H9 (cell line): Measurements from ENCODE around the gene RPL38. TPM values are rescaled to one million over a fixed set of nuclear protein-coding genes. Genes with fewer than 3 reads are reported as not detected.

Experiments
- DNase-seq: peaks from one replicate; pipeline ENCODE4 v3.0.0-alpha.2; 2017
- H2AFZ ChIP-seq: one replicate; pipeline ENCODE4 v1.6.1; 2013; ENCODE audit warnings: mild to moderate bottlenecking, low read length, control low read depth, moderate library complexity
- H2AK5ac ChIP-seq: 2 replicates; pipeline ENCODE4 v1.6.1; 2013; ENCODE audit warnings: low read length, control low read depth, mixed read lengths; ENCODE audit not compliant: insufficient read length
- H2BK120ac ChIP-seq: one replicate; pipeline ENCODE4 v1.6.1; 2013; ENCODE audit warnings: low read depth, mild to moderate bottlenecking, low read length, control low read depth, inconsistent platforms; ENCODE audit not compliant: poor library complexity, severe bottlenecking
- H2BK12ac ChIP-seq: 2 replicates; pipeline ENCODE4 v1.6.1; 2013; ENCODE audit warnings: low read length, control low read depth, mixed read lengths, low read depth; ENCODE audit not compliant: insufficient read length
- H2BK15ac ChIP-seq: 2 replicates; pipeline ENCODE4 v1.6.1; 2013; ENCODE audit warnings: low read depth, low read length, control low read depth
- H2BK20ac ChIP-seq: one replicate; pipeline ENCODE4 v1.6.1; 2013; ENCODE audit warnings: low read depth, mild to moderate bottlenecking, low read length, control low read depth, inconsistent platforms; ENCODE audit not compliant: poor library complexity, severe bottlenecking
- H2BK5ac ChIP-seq: 2 replicates; pipeline ENCODE4 v1.6.1; 2013; ENCODE audit warnings: low read length, control low read depth, mixed read lengths; ENCODE audit not compliant: insufficient read length
- H3K14ac ChIP-seq: 2 replicates; pipeline ENCODE4 v1.6.1; 2013; ENCODE audit warnings: low read length, control low read depth; ENCODE audit not compliant: insufficient read depth
- H3K18ac ChIP-seq: 2 replicates; pipeline ENCODE4 v1.6.1; 2013; ENCODE audit warnings: low read depth, mild to moderate bottlenecking, mixed read lengths, low read length, control low read depth; ENCODE audit not compliant: insufficient read length
- H3K23ac ChIP-seq: 2 replicates; pipeline ENCODE4 v1.6.1; 2013; ENCODE audit warnings: low read length, control low read depth, mixed read lengths, low read depth; ENCODE audit not compliant: insufficient read length
- H3K23me2 ChIP-seq: 2 replicates; pipeline ENCODE4 v1.6.1; 2013; ENCODE audit warnings: low read depth, mild to moderate bottlenecking, mixed read lengths, low read length, control low read depth; ENCODE audit not compliant: insufficient read length, poor library complexity, severe bottlenecking
- H3K27ac ChIP-seq: 2 replicates; pipeline ENCODE4 v1.5.1; 2013; ENCODE audit warnings: low read length, control low read depth, mixed read lengths, low read depth; ENCODE audit not compliant: insufficient read length
- H3K27me3 ChIP-seq: 2 replicates; pipeline ENCODE4 v1.6.1; 2013; ENCODE audit warnings: low read length, control low read depth, inconsistent platforms; ENCODE audit not compliant: insufficient read depth
- H3K4ac ChIP-seq: 2 replicates; pipeline ENCODE4 v1.6.1; 2013; ENCODE audit warnings: low read depth, mild to moderate bottlenecking, control low read depth, inconsistent platforms, low read length, moderate library complexity
- H3K4me1 ChIP-seq: 2 replicates; pipeline ENCODE4 v1.6.1; 2013; ENCODE audit warnings: low read length, control low read depth, inconsistent platforms; ENCODE audit not compliant: insufficient read depth
- H3K4me2 ChIP-seq: 2 replicates; pipeline ENCODE4 v1.6.1; 2013; ENCODE audit warnings: low read length, control low read depth, mixed read lengths; ENCODE audit not compliant: insufficient read length, insufficient read depth
- H3K56ac ChIP-seq: 2 replicates; pipeline ENCODE4 v1.6.1; 2013; ENCODE audit warnings: low read depth, mild to moderate bottlenecking, mixed read lengths, low read length, control low read depth; ENCODE audit not compliant: insufficient read length
- H3K79me1 ChIP-seq: 2 replicates; pipeline ENCODE4 v1.6.1; 2013; ENCODE audit warnings: low read depth, mild to moderate bottlenecking, moderate library complexity, low read length, control low read depth, inconsistent platforms; ENCODE audit not compliant: insufficient read depth, poor library complexity, severe bottlenecking
- H3K79me2 ChIP-seq: 2 replicates; pipeline ENCODE4 v1.6.1; 2013; ENCODE audit warnings: low read length, control low read depth, inconsistent platforms; ENCODE audit not compliant: insufficient read depth
- H3K9ac ChIP-seq: 2 replicates; pipeline ENCODE4 v1.6.1; 2013; ENCODE audit warnings: low read length, control low read depth, mixed read lengths; ENCODE audit not compliant: insufficient read length; ENCODE audit errors: extremely low read depth
- H3K9me3 ChIP-seq: one replicate; pipeline ENCODE4 v1.6.1; 2013; ENCODE audit warnings: low read depth, low read length, inconsistent platforms; ENCODE audit not compliant: control insufficient read depth
- H3T11ph ChIP-seq: one replicate; pipeline ENCODE4 v1.6.1; 2013; ENCODE audit warnings: mild to moderate bottlenecking, low read length, control low read depth, inconsistent platforms
- H4K20me1 ChIP-seq: one replicate; pipeline ENCODE4 v1.6.1; 2013; ENCODE audit not compliant: control insufficient read depth, insufficient read length, insufficient read depth
- H4K5ac ChIP-seq: 2 replicates; pipeline ENCODE4 v1.6.1; 2013; ENCODE audit warnings: low read depth, mild to moderate bottlenecking, mixed read lengths, low read length, control low read depth; ENCODE audit not compliant: insufficient read length
- H4K8ac ChIP-seq: replicated peaks from 2 replicates; pipeline ENCODE4 v1.6.1; 2013; ENCODE audit warnings: low read length, control low read depth, mixed read lengths, low read depth; ENCODE audit not compliant: insufficient read length
- H4K91ac ChIP-seq: 2 replicates; pipeline ENCODE4 v1.6.1; 2013; ENCODE audit warnings: low read depth, mild to moderate bottlenecking, moderate library complexity, mixed read lengths, low read length, control low read depth; ENCODE audit not compliant: insufficient read length
- H3K27ac Mint-ChIP-seq, 3 experiments: 2 replicates in 2 of 3; 3 replicates in 1 of 3; pipeline ENCODE4 v1.8.0; 2020 to 2021; ENCODE audit warnings: mixed read lengths in 3 of 3, mild to moderate bottlenecking in 1 of 3, moderate library complexity in 1 of 3
- H3K27me3 Mint-ChIP-seq: 2 replicates; pipeline ENCODE4 v1.8.0; 2021; ENCODE audit warnings: low read depth, mild to moderate bottlenecking, moderate library complexity, mixed read lengths
- H3K36me3 Mint-ChIP-seq, 3 experiments: 2 replicates in 2 of 3; 3 replicates in 1 of 3; pipeline ENCODE4 v1.8.0; 2020 to 2021; ENCODE audit warnings: low read depth in 3 of 3, mixed read lengths in 3 of 3; ENCODE audit not compliant: insufficient read depth in 1 of 3
- H3K4me1 Mint-ChIP-seq, 2 experiments: 2 replicates each; pipeline ENCODE4 v1.8.0; 2020; ENCODE audit warnings: mixed read lengths in 2 of 2
- H3K4me3 Mint-ChIP-seq, 2 experiments: 2 replicates in 1 of 2; 3 replicates in 1 of 2; pipeline ENCODE4 v1.8.0; 2020 to 2021; ENCODE audit warnings: mild to moderate bottlenecking in 2 of 2, mixed read lengths in 2 of 2, moderate library complexity in 1 of 2
- H3K9me3 Mint-ChIP-seq, 2 experiments: 2 replicates in 1 of 2; 3 replicates in 1 of 2; pipeline ENCODE4 v1.8.0; 2020; ENCODE audit warnings: mild to moderate bottlenecking in 2 of 2, mixed read lengths in 2 of 2, moderate library complexity in 1 of 2
- CTCF ChIP-seq: fragments of 200-600 bp; sonication (generic); conservative IDR thresholded peaks from 3 replicates; pipeline ENCODE4 v1.8.0; 2021; ENCODE audit warnings: antibody characterized with exemption, mild to moderate bottlenecking
- WGBS: extraction: QIAGEN DNeasy Blood & Tissue Kit; methylation state at CpG from one replicate; pipeline ENCODE4 v1.1.7; 2013; ENCODE audit warnings: missing lambda C conversion rate, low lambda C conversion rate, mixed read lengths; ENCODE audit not compliant: insufficient read length; ENCODE audit errors: extremely low coverage; 5-methylcytosine and 5-hydroxymethylcytosine counted together
- total RNA-seq: library from RNA; stranded (reverse); gene quantifications from 2 replicates; pipeline ENCODE4 v1.2.1, GENCODE V29; 2021

RPL38 gene
- total RNA-seq, 1 experiment from 2014 or later: 1,358 TPM

DNA sequence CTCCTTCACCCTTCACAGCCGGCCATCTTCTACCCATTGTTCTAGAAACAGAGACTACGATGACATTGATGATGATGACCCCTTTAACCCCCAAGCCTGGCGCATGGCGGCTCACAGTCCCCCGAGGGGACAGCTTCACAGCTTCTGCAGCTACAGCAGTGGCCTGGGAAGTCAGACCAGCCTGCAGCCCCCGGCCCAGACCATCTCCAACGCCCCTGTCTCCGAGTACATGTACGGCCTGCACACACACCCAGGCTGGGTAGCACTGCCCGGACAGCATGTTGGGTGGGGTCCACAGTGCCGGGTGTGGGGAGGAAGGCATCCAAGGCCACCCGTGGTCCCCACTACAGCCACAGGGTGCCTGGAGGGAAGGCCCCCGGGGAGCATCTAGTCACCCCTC, 49.6 kb downstream of the RPL38 start:
- Mint-ChIP-seq H3K27me3 (peaks cover 13% of the 10 kb centered on the region), H3K4me1 (peaks cover 5 to 18% of the 10 kb centered on the region in 2 experiments), H3K27ac (no peak overlapping the region), H3K9me3 (no peaks in the 10 kb centered on the region; a peak in 1 of 5 replicates), H3K36me3 (peaks cover 0 to 4% (median 0%) of the 10 kb centered on the region in 3 experiments; a peak in 2 of 7 replicates), H3K4me3 (no peak overlapping the region)
- Histone ChIP-seq H4K20me1 (no peaks in the 10 kb centered on the region), H3K23me2 (no peaks in the 10 kb centered on the region), H3K27me3 (no peaks in the 10 kb centered on the region), H3K79me1 (no peaks in the 10 kb centered on the region), H2BK120ac (no peak overlapping the region), H3K56ac (no peak overlapping the region), H3K18ac (no peak overlapping the region), H2BK15ac (no peak overlapping the region), H3T11ph (no peak overlapping the region), H3K27ac (no peak overlapping the region), H3K4me1 (no peaks in the 10 kb centered on the region), H4K5ac (no peak overlapping the region), H2BK12ac (no peak overlapping the region), H2BK20ac (no peak overlapping the region), H3K9ac (no peak overlapping the region), H3K79me2 (no peaks in the 10 kb centered on the region), H2AFZ (no peak overlapping the region), H2AK5ac (no peak overlapping the region), H2BK5ac (no peak overlapping the region), H3K4me2 (no peak overlapping the region), H3K14ac (no peak overlapping the region), H3K4ac (no peak overlapping the region), H4K8ac (no peak overlapping the region), H3K23ac (no peak overlapping the region), H3K9me3 (no peaks in the 10 kb centered on the region), H4K91ac (no peak overlapping the region)
- no CpG with 5 or more reads among the region's 13 CpGs for WGBS
- DNase-seq: no peak
- no peak for TF ChIP-seq CTCF
